NB4 (cell line): ENCODE measurements around the gene MACC1.
"Not testable (repeated sequence)": the region's sequence is repeated elsewhere in the genome, so short reads cannot be mapped to it uniquely, and the experiment has no call there.

Experiments
- DNase-seq: peaks from one replicate; pipeline ENCODE4 v3.0.0; 2010; ENCODE audit warnings: low read depth
- H3K4me3 ChIP-seq: one replicate; pipeline ENCODE4 v1.5.1; 2011; ENCODE audit warnings: mild to moderate bottlenecking, low read depth, low read length, moderate library complexity
- CTCF ChIP-seq: IDR thresholded peaks from one replicate; pipeline ENCODE4 v1.5.1; 2012; ENCODE audit warnings: low read depth, low read length
- MYC ChIP-seq: IDR thresholded peaks from 2 replicates; pipeline ENCODE4 v1.6.1; 2011; ENCODE audit warnings: low read depth, low read length
- POLR2A ChIP-seq: IDR thresholded peaks from 2 replicates; pipeline ENCODE4 v1.6.1; 2011; ENCODE audit warnings: mild to moderate bottlenecking; ENCODE audit not compliant: insufficient read length; ENCODE audit errors: extremely low read depth
- TF ChIP-seq, protein P1 (sequence below): IDR thresholded peaks from 2 replicates; pipeline ENCODE4 v1.6.1; 2011; ENCODE audit warnings: low read depth, low read length

Gene MACC1

DNA sequence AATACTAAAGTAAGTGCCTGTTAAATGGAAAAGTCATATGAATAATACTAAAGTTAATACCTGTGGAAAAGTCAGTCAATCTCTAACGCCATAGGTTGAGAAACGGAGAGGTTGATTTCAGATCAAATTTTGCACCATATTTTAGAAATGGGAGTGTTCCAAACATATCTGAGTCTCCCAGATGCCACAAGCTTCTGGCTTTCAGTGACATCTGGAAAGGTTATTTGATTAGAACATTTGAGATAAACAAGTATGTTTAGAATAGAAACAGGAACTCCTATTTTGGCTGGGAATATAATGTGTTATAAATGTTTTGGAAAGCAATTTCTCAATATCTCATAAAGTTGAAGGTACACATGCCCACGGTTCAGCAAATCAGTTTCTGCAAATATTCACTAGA is 5.8 kb downstream of the MACC1 start:
- TF ChIP-seq POLR2A (no peak), CTCF (no peak), MYC (no peak)
- TF ChIP-seq, protein P1, sequence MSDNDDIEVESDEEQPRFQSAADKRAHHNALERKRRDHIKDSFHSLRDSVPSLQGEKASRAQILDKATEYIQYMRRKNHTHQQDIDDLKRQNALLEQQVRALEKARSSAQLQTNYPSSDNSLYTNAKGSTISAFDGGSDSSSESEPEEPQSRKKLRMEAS, result no peak
- no peak for DNase-seq
- no peak overlapping the region for H3K4me3 ChIP-seq

- DNase-seq, result no peak
- no peak overlapping the region for H3K4me3 ChIP-seq
- TF ChIP-seq MYC, result no peak
- TF ChIP-seq, protein P1, result no peak
- no peak for TF ChIP-seq POLR2A
- no peak for TF ChIP-seq CTCF
Observed at GRCh38 chr7:20208651-20209307, 8.4 kb downstream of the MACC1 start.

DNA sequence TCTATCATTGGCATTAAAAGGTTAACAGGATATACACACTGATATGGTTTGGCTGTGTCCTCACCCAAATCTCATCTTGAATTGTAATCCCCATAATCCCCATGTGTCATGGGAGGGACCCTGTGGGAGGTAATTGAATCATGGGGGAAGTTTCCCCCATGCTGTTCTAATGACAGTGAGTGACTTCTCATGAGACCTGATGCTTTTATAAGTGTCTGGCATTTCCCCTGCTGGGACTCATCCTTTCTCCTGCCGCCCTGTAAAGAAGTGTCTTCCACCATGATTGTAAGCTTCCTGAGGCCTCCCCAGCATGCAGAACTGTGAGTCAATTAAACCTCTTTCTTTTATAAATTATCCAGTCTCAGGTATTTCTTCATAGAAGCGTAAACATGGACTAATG is 9.4 kb downstream of the MACC1 start:
- not testable (repeated sequence) for H3K4me3 ChIP-seq, DNase-seq

DNA sequence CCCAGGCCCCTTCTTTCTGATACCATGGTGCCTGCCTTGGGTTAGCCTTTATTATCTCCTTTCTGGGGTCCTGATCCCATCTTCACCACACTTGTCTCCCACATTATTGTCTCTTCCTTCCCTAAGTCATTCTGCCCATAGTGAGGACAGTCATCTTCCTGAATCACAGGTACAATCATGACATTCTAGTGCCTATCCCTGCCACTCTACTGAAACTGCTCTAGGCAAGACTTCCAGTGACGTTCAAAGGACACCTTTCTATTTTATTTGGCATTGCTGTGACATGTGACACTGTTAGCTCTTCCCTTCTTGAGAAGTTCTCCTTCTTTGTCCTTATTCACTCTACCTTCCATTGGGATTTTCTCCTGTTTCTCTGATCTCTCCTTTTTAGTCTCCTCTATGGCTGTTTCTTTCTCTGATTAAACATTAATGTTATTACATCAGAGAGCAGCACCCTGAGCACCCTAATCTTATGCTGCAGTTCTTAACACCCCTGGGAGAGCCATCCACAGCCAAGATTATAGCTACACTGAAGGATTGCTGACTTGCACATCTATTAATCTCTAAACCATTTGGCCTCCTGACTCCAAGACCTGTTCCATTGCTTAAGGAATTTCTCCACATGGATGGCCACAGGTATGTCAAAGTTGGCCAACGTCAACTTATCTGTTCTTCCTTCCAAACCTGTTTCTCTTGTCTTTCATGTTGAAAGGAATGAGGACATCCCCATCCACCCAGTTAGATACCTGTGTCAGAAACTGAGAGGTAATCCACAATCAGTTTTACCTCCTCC is 10.9 kb downstream of the MACC1 start:
- TF ChIP-seq MYC, result no peak
- TF ChIP-seq POLR2A, result no peak
- TF ChIP-seq CTCF, result no peak
- no peak overlapping the region for H3K4me3 ChIP-seq
- no peak for DNase-seq

- TF ChIP-seq, protein P1, result no peak
- TF ChIP-seq POLR2A, result no peak
Observed at GRCh38 chr7:20203316-20203715, 13.9 kb downstream of the MACC1 start.

GRCh38 chr7:20201380-20201779 is 15.8 kb downstream of the MACC1 start:
- TF ChIP-seq MYC (no peak), CTCF (no peak), POLR2A (no peak)
- TF ChIP-seq, protein P1, result no peak
- DNase-seq, result peak; percentile 36
- no peak overlapping the region for H3K4me3 ChIP-seq

More at GRCh38 chr7:20203316-20203715, 13.9 kb downstream of the MACC1 start:
- H3K4me3 ChIP-seq, result no peak overlapping the region
- no peak for DNase-seq

- TF ChIP-seq MYC (no peak), POLR2A (no peak), CTCF (no peak)
- TF ChIP-seq, protein P1, result no peak
- DNase-seq, result no peak
- H3K4me3 ChIP-seq, result no peak overlapping the region
Observed at GRCh38 chr7:20200971-20201370, 16.2 kb downstream of the MACC1 start.
